IMR-90 (cell line): ENCODE measurements around the gene FBXO9. TPM values are rescaled to one million over a fixed set of nuclear protein-coding genes. Genes with fewer than 3 reads are reported as not detected.

ENCODE experiments used
- ATAC-seq: fragments of 200-7000 bp; cut with Tn5 transposase; 2 replicates; pipeline ENCODE4 v1.9.1; 2020; ENCODE audit warnings: low read depth, mild to moderate bottlenecking, moderate library complexity
- BruUV-seq: library from RNA; stranded (reverse); fragments of 400-500 nt; replicated peaks from 2 replicates; lab custom pipeline; 2021; lab: Mats Ljungman, UMichigan
- CTCF ChIA-PET: fragments of 300-600 bp; formaldehyde crosslinking; extraction: SDS; loops from one replicate; lab custom pipeline; 2021; ENCODE audit warnings: antibody characterized with exemption; lab: Yijun Ruan, JAX
- POLR2A ChIA-PET: fragments of 300-600 bp; sonication (Branson Sonifier 250); formaldehyde crosslinking; loops from one replicate; lab custom pipeline; 2022; ENCODE audit warnings: antibody characterized with exemption; ENCODE audit not compliant: unreplicated experiment; lab: Charles Lee
- DNase-seq: peaks from one replicate; pipeline ENCODE4 v3.0.0; 2013
- H2AFZ ChIP-seq: replicated peaks from 2 replicates; pipeline ENCODE3; 2013; ENCODE audit warnings: low read length, mild to moderate bottlenecking; ENCODE audit not compliant: poor library complexity
- H2AK5ac ChIP-seq: 2 replicates; pipeline ENCODE4 v1.6.1; 2013; ENCODE audit warnings: low read depth, low read length, inconsistent platforms
- H2AK9ac ChIP-seq: replicated peaks from 2 replicates; pipeline ENCODE3; 2013; ENCODE audit warnings: mild to moderate bottlenecking, low read depth, low read length, moderate library complexity; ENCODE audit not compliant: poor library complexity
- H2BK120ac ChIP-seq: 2 replicates; pipeline ENCODE4 v1.6.1; 2013; ENCODE audit warnings: low read depth, low read length, inconsistent platforms
- H2BK15ac ChIP-seq: 3 replicates; pipeline ENCODE4 v1.6.1; 2013; ENCODE audit warnings: low read depth, low read length, inconsistent platforms
- H2BK20ac ChIP-seq: 2 replicates; pipeline ENCODE4 v1.6.1; 2013; ENCODE audit warnings: low read depth, mild to moderate bottlenecking, inconsistent platforms, low read length, moderate library complexity
- H2BK5ac ChIP-seq: 2 replicates; pipeline ENCODE4 v1.6.1; 2013; ENCODE audit warnings: mild to moderate bottlenecking, low read depth, low read length, inconsistent platforms; ENCODE audit not compliant: poor library complexity, severe bottlenecking
- H3K14ac ChIP-seq: replicated peaks from 2 replicates; pipeline ENCODE4 v1.6.1; 2013; ENCODE audit warnings: low read depth, low read length, inconsistent platforms
- H3K18ac ChIP-seq: 2 replicates; pipeline ENCODE4 v1.6.1; 2013; ENCODE audit warnings: low read depth, low read length, control low read depth
- H3K23ac ChIP-seq: 2 replicates; pipeline ENCODE4 v1.6.1; 2013; ENCODE audit warnings: low read depth, low read length, inconsistent platforms
- H3K27ac ChIP-seq: 2 replicates; pipeline ENCODE4 v1.5.1; 2013; ENCODE audit warnings: mild to moderate bottlenecking, control low read depth, low read length; ENCODE audit not compliant: insufficient read depth
- H3K27me3 ChIP-seq: 2 replicates; pipeline ENCODE4 v1.6.1; 2013; ENCODE audit warnings: low read length; ENCODE audit not compliant: control insufficient read depth, insufficient read depth
- H3K36me3 ChIP-seq: 2 replicates; pipeline ENCODE4 v1.6.1; 2013; ENCODE audit warnings: low read length, mixed read lengths; ENCODE audit not compliant: control insufficient read depth, insufficient read depth
- H3K4ac ChIP-seq: 2 replicates; pipeline ENCODE4 v1.6.1; 2013; ENCODE audit warnings: low read depth, low read length, inconsistent platforms
- H3K4me1 ChIP-seq: 2 replicates; pipeline ENCODE4 v1.6.1; 2013; ENCODE audit warnings: low read length, mixed read lengths; ENCODE audit not compliant: control insufficient read depth, insufficient read depth
- H3K4me2 ChIP-seq: 2 replicates; pipeline ENCODE4 v1.6.1; 2013; ENCODE audit warnings: low read depth, mild to moderate bottlenecking, control low read depth, low read length, moderate library complexity
- H3K4me3 ChIP-seq: 2 replicates; pipeline ENCODE4 v1.5.1; 2013; ENCODE audit warnings: low read depth, mild to moderate bottlenecking, control low read depth, low read length, moderate library complexity; ENCODE audit not compliant: insufficient read depth
- H3K56ac ChIP-seq: 2 replicates; pipeline ENCODE4 v1.6.1; 2013; ENCODE audit warnings: low read length, inconsistent platforms; ENCODE audit not compliant: insufficient read depth; ENCODE audit errors: extremely low read depth
- H3K79me1 ChIP-seq, 2 experiments: 2 replicates each; pipeline ENCODE4 v1.6.1; 2013; ENCODE audit warnings: low read length in 2 of 2, inconsistent platforms in 1 of 2, low read depth in 1 of 2
- H3K9ac ChIP-seq: 2 replicates; pipeline ENCODE4 v1.6.1; 2013; ENCODE audit warnings: low read depth, low read length, control low read depth
- H3K9me1 ChIP-seq: 2 replicates; pipeline ENCODE4 v1.6.1; 2013; ENCODE audit warnings: low read length, inconsistent platforms; ENCODE audit not compliant: insufficient read depth
- H3K9me3 ChIP-seq: 2 replicates; pipeline ENCODE4 v1.6.1; 2013; ENCODE audit warnings: low read length; ENCODE audit not compliant: control insufficient read depth, insufficient read depth
- H4K20me1 ChIP-seq: 2 replicates; pipeline ENCODE4 v1.6.1; 2013; ENCODE audit warnings: low read length, inconsistent platforms; ENCODE audit not compliant: insufficient read depth
- H4K5ac ChIP-seq: 2 replicates; pipeline ENCODE4 v1.6.1; 2013; ENCODE audit warnings: mild to moderate bottlenecking, low read depth, low read length, control low read depth
- H4K8ac ChIP-seq, 2 experiments: 2 replicates each; pipeline ENCODE4 v1.6.1; 2013; ENCODE audit warnings: low read depth in 2 of 2, low read length in 2 of 2, control low read depth in 1 of 2, inconsistent platforms in 1 of 2
- H4K91ac ChIP-seq: 2 replicates; pipeline ENCODE4 v1.6.1; 2013; ENCODE audit warnings: low read depth, low read length, inconsistent platforms; ENCODE audit not compliant: insufficient read depth
- BHLHE40 ChIP-seq: fragments of 150-350 bp; IDR thresholded peaks from 2 replicates; pipeline ENCODE4 v1.6.1; 2016; ENCODE audit warnings: mild to moderate bottlenecking, low read depth, low read length
- CEBPB ChIP-seq: IDR thresholded peaks from 2 replicates; pipeline ENCODE4 v1.6.1; 2012; ENCODE audit warnings: low read depth, low read length, improper control_type of control experiment
- CHD1 ChIP-seq: IDR thresholded peaks from 2 replicates; pipeline ENCODE4 v1.6.1; 2012; ENCODE audit warnings: low read depth, low read length, improper control_type of control experiment
- ELK1 ChIP-seq: fragments of 150-350 bp; IDR thresholded peaks from 2 replicates; pipeline ENCODE4 v1.6.1; 2016; ENCODE audit warnings: low read depth, mild to moderate bottlenecking, low read length, moderate library complexity, borderline replicate concordance
- FOS ChIP-seq: fragments of 150-350 bp; IDR thresholded peaks from 2 replicates; pipeline ENCODE4 v1.6.1; 2016; ENCODE audit warnings: low read depth, low read length
- MAFK ChIP-seq: IDR thresholded peaks from 2 replicates; pipeline ENCODE4 v1.6.1; 2012; ENCODE audit warnings: low read depth, low read length, improper control_type of control experiment
- MAZ ChIP-seq: IDR thresholded peaks from 2 replicates; pipeline ENCODE4 v1.6.1; 2012; ENCODE audit warnings: low read depth, mild to moderate bottlenecking, low read length, improper control_type of control experiment, moderate library complexity, borderline replicate concordance
- MXI1 ChIP-seq: IDR thresholded peaks from 2 replicates; pipeline ENCODE4 v1.6.1; 2012; ENCODE audit warnings: low read depth, mild to moderate bottlenecking, low read length, moderate library complexity, borderline replicate concordance
- NFE2L2 ChIP-seq: fragments of 150-350 bp; IDR thresholded peaks from 2 replicates; pipeline ENCODE4 v1.6.1; 2016; ENCODE audit warnings: low read depth, mild to moderate bottlenecking, low read length
- POLR2A ChIP-seq: IDR thresholded peaks from 2 replicates; pipeline ENCODE4 v1.6.1; 2012; ENCODE audit warnings: mild to moderate bottlenecking, low read depth, low read length
- RAD21 ChIP-seq: IDR thresholded peaks from 2 replicates; pipeline ENCODE4 v1.6.1; 2012; ENCODE audit warnings: low read length, improper control_type of control experiment
- RCOR1 ChIP-seq: IDR thresholded peaks from 2 replicates; pipeline ENCODE4 v1.6.1; 2012; ENCODE audit warnings: mild to moderate bottlenecking, low read length, improper control_type of control experiment; ENCODE audit not compliant: insufficient replicate concordance
- RFX5 ChIP-seq: IDR thresholded peaks from 2 replicates; pipeline ENCODE4 v1.8.0; 2012; ENCODE audit warnings: low read depth, mild to moderate bottlenecking, low read length, moderate library complexity
- SMC3 ChIP-seq: fragments of 150-350 bp; IDR thresholded peaks from 2 replicates; pipeline ENCODE4 v1.6.1; 2016; ENCODE audit warnings: low read depth, mild to moderate bottlenecking, antibody characterized with exemption, low read length, moderate library complexity
- WGBS, 2 experiments: methylation state at CpG; one replicate each; pipeline versions ENCODE4 v1.1.5 to v1.1.7; 2013; ENCODE audit warnings: missing lambda C conversion rate in 2 of 2; ENCODE audit not compliant: insufficient read length in 1 of 2; ENCODE audit errors: extremely low coverage in 2 of 2; 5-methylcytosine and 5-hydroxymethylcytosine counted together
- dilution Hi-C: fragments of 300-500 bp; cut with HindIII; formaldehyde crosslinking; loops from one replicate; pipeline ENCODE4 v1.14.3; 2018; ENCODE audit warnings: low sequenced_read_pairs; ENCODE audit not compliant: unreplicated experiment
- in situ Hi-C: fragments of 300-500 bp; cut with MboI; formaldehyde crosslinking; loops from 3 replicates; pipeline ENCODE4 v1.14.3; 2019; ENCODE audit warnings: low sequenced_read_pairs, inconsistent platforms, mixed read lengths
- intact Hi-C: fragments of 100-400 bp; cut with micrococcal nuclease; formaldehyde crosslinking; loops from 2 replicates; pipeline ENCODE4 v1.10.0; 2022
- polyA plus RNA-seq, 3 experiments: library from polyadenylated mRNA; depleted of rRNA; stranded (reverse); fragments of >200 nt; gene quantifications; 2 replicates each; pipeline ENCODE4 v1.2.3, GENCODE V29; 2012; ENCODE audit warnings: low replicate concordance in 1 of 3
- total RNA-seq: library from RNA; depleted of rRNA; stranded (reverse); fragments of >200 nt; gene quantifications from 2 replicates; pipeline ENCODE4 v1.2.3, GENCODE V29; 2012
- TF ChIP-seq, protein P1 (sequence below): conservative IDR thresholded peaks from 2 replicates; pipeline ENCODE4 v1.5.1; 2012; ENCODE audit warnings: mild to moderate bottlenecking, low read depth, low read length, improper control_type of control experiment
- TF ChIP-seq, protein P2 (sequence below): fragments of 150-350 bp; IDR thresholded peaks from 2 replicates; pipeline ENCODE4 v1.6.1; 2017; ENCODE audit warnings: mild to moderate bottlenecking, antibody characterized with exemption, low read length, low read depth

The FBXO9 gene
- total and polyA plus RNA-seq, 2 of the 4 experiments (the other 2 are of a cell fraction): 49.6 to 65.9 TPM

GRCh38 chr6:53115741-53116140, 50.5 kb downstream of the FBXO9 start:
- H3K27ac ChIP-seq: no peak overlapping the region
- H3K9ac ChIP-seq: no peak overlapping the region
- dilution Hi-C loops (no loop called here), intact Hi-C loops (no loop called here), in situ Hi-C loops (no loop called here)
- no peak overlapping the region for H3K4me3 ChIP-seq
- H2AK9ac ChIP-seq: no peak overlapping the region
- no peak overlapping the region for H4K8ac ChIP-seq
- no peak overlapping the region for H4K91ac ChIP-seq
- no peak overlapping the region for H3K56ac ChIP-seq
- no peaks in the 10 kb centered on the region; the same call in 1 of the 2 replicates for H3K9me1 ChIP-seq
- no peak overlapping the region for H3K18ac ChIP-seq
- no CpG with 5 or more reads among the region's 2 CpGs for WGBS, 2 experiments
- H4K5ac ChIP-seq: no peak overlapping the region
- no peak overlapping the region for H2BK120ac ChIP-seq
- TF ChIP-seq MAFK (no peak), RCOR1 (no peak), MXI1 (no peak), ELK1 (no peak), CEBPB (no peak), BHLHE40 (no peak), NFE2L2 (no peak), POLR2A (no peak), FOS (no peak), RAD21 (no peak), RFX5 (no peak), CHD1 (no peak), SMC3 (no peak), MAZ (no peak)
- TF ChIP-seq, protein P1, sequence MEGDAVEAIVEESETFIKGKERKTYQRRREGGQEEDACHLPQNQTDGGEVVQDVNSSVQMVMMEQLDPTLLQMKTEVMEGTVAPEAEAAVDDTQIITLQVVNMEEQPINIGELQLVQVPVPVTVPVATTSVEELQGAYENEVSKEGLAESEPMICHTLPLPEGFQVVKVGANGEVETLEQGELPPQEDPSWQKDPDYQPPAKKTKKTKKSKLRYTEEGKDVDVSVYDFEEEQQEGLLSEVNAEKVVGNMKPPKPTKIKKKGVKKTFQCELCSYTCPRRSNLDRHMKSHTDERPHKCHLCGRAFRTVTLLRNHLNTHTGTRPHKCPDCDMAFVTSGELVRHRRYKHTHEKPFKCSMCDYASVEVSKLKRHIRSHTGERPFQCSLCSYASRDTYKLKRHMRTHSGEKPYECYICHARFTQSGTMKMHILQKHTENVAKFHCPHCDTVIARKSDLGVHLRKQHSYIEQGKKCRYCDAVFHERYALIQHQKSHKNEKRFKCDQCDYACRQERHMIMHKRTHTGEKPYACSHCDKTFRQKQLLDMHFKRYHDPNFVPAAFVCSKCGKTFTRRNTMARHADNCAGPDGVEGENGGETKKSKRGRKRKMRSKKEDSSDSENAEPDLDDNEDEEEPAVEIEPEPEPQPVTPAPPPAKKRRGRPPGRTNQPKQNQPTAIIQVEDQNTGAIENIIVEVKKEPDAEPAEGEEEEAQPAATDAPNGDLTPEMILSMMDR: no peak
- TF ChIP-seq, protein P2, sequence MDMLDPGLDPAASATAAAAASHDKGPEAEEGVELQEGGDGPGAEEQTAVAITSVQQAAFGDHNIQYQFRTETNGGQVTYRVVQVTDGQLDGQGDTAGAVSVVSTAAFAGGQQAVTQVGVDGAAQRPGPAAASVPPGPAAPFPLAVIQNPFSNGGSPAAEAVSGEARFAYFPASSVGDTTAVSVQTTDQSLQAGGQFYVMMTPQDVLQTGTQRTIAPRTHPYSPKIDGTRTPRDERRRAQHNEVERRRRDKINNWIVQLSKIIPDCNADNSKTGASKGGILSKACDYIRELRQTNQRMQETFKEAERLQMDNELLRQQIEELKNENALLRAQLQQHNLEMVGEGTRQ: no peak
- CTCF ChIA-PET: no interaction called here
- POLR2A ChIA-PET: no interaction called here
- H2BK15ac ChIP-seq: no peak overlapping the region
- H2AFZ ChIP-seq: no peak overlapping the region
- no peak overlapping the region for H2AK5ac ChIP-seq
- DNase-seq (no peak), ATAC-seq (no peak)
- H4K20me1 ChIP-seq: no peaks in the 10 kb centered on the region
- peaks cover 3% of the 10 kb centered on the region; the same call in 1 of the 2 replicates for H3K4me1 ChIP-seq
- no peak overlapping the region for H3K4me2 ChIP-seq
- no TSS peak for BruUV-seq
- H3K36me3 ChIP-seq: no peaks in the 10 kb centered on the region
- H3K79me1 ChIP-seq: no peaks in the 10 kb centered on the region
- no peak overlapping the region for H3K23ac ChIP-seq
- H2BK20ac ChIP-seq: no peak overlapping the region
- H3K27me3 ChIP-seq: peaks cover 23% of the 10 kb centered on the region
- H2BK5ac ChIP-seq: no peak overlapping the region
- H3K9me3 ChIP-seq: peaks cover 3% of the 10 kb centered on the region; the same call in 1 of the 2 replicates
- no peak overlapping the region for H3K4ac ChIP-seq
- no peak overlapping the region for H3K14ac ChIP-seq
